Activated naive CD8-positive, alpha-beta T cell treated with anti-CD3 and anti-CD28 coated beads, Interleukin-2, amount 10 ng/mL, durations not matched to agents 7 days and 5 days (primary cell): ENCODE measurements around the gene ARF1. TPM values are rescaled to one million over a fixed set of nuclear protein-coding genes. Genes with fewer than 3 reads are reported as not detected.

Source experiments
- ATAC-seq: fragments of 150-1000 bp; cut with Tn5 transposase; one replicate; pipeline ENCODE4 v1.10.0; 2021; ENCODE audit warnings: low read depth, moderate library complexity
- POLR2A ChIA-PET: fragments of 350-600 bp; sonication (Branson Sonifier 250); formaldehyde crosslinking; loops from one replicate; lab custom pipeline; 2021; ENCODE audit warnings: antibody characterized with exemption; lab: Charles Lee
- DNase-seq: peaks from one replicate; pipeline ENCODE4 v3.0.0; 2021
- H3K27ac Mint-ChIP-seq: one replicate; pipeline ENCODE4 v1.8.0; 2022; ENCODE audit warnings: mild to moderate bottlenecking, mixed read lengths
- H3K27me3 Mint-ChIP-seq: one replicate; pipeline ENCODE4 v1.8.0; 2022; ENCODE audit warnings: mild to moderate bottlenecking, moderate library complexity, mixed read lengths
- H3K36me3 Mint-ChIP-seq: one replicate; pipeline ENCODE4 v1.8.0; 2021; ENCODE audit warnings: mild to moderate bottlenecking, mixed read lengths
- H3K4me1 Mint-ChIP-seq: one replicate; pipeline ENCODE4 v1.8.0; 2021; ENCODE audit warnings: mixed read lengths
- H3K4me3 Mint-ChIP-seq: one replicate; pipeline ENCODE4 v1.8.0; 2022; ENCODE audit warnings: mild to moderate bottlenecking, moderate library complexity, mixed read lengths
- H3K9me3 Mint-ChIP-seq: one replicate; pipeline ENCODE4 v1.8.0; 2021; ENCODE audit warnings: mixed read lengths
- total RNA-seq, 2 experiments: library from RNA; stranded (reverse); gene quantifications; one replicate each; pipeline ENCODE4 v1.2.3, GENCODE V29; 2021

The ARF1 gene
- total RNA-seq, 2 experiments from 2014 or later: 266 to 284 TPM

DNA sequence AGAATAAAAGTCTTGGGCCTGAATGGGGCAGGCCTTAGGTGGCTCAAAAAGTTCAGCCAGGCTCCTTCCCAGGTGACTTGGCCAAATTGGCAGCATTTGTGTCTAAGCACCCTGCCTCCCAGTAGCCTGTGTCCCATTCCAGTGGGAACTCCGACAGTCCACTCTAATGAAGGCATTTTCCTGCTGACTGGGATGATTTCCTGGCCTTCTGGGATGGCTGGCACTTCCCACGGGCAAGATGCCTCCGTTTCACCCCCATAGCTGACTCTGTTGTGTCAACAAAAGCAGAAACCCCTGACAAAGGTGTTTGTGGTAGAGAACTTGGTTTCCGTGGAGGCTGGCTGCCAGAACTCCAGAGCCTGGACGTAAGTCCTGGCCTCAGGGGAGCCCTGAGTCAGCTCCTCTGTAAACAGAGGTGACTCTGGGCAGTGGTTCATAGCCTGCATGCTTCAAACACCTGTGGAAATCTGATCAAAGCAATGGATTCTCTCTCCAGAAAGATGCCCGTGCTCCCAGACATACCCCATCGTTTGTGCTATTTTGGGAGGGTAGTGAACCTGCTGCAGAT, 39.1 kb upstream of the ARF1 start:
- ATAC-seq (no peak), DNase-seq (no peak)
- no peaks in the 10 kb centered on the region for H3K36me3 Mint-ChIP-seq
- H3K4me1 Mint-ChIP-seq: no peaks in the 10 kb centered on the region
- H3K4me3 Mint-ChIP-seq: no peak overlapping the region
- no peak overlapping the region for H3K27ac Mint-ChIP-seq
- POLR2A ChIA-PET: interaction anchor here (0.7 kb wide), 1 partner anchor 1153 kb away, joined by 3 read pairs; no protein-coding TSS in a partner anchor
- H3K27me3 Mint-ChIP-seq: peaks cover 20% of the 10 kb centered on the region
- peaks cover 5% of the 10 kb centered on the region for H3K9me3 Mint-ChIP-seq

DNA sequence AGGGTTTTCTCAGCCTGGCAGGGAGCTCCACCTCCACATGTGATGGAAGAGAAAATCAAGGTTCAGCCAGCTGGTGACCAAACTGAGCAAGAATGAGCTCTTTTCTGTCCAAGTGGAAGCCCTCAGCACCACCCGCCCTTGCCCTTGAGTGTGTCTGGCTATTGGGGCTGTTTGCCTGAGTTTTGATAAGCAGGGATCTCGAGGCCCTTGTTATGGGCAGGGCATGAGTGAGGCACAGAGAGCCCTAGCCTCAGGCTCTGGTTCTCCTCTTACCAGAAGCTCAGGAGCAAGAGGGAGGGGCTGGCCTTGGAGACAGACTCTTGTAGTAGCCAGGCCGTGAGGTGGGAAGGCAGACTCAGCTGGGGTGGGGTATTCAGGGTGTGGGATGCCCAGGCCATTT, 37.5 kb upstream of the ARF1 start:
- Mint-ChIP-seq H3K4me3 (no peak overlapping the region), H3K27me3 (peaks cover 13% of the 10 kb centered on the region), H3K36me3 (no peaks in the 10 kb centered on the region), H3K4me1 (no peaks in the 10 kb centered on the region), H3K9me3 (peaks cover 5% of the 10 kb centered on the region), H3K27ac (no peak overlapping the region)
- no peak for DNase-seq
- POLR2A ChIA-PET: no interaction called here
- ATAC-seq: no peak

DNA sequence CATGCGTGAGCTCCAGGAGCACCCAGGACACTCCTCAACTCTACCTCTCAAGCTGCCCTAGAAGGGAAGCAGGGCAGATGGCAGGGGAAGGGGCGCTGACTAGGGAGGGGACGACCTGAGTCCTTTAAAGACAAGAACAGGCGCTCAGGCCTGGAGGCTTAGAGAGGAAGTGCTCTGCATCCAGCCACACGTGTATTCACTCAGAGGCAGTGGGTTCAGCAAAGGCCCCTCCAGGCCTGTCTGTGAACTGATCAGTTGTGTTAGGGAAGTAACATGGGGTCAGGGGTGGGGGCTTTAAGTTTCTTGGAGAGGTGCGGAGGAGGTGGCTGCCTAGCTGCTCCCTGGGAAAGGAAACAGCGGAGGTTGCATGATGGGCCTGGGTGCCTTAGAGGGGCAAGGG, 37.1 kb upstream of the ARF1 start:
- Mint-ChIP-seq H3K27ac (no peak overlapping the region), H3K9me3 (peaks cover 5% of the 10 kb centered on the region), H3K4me3 (no peak overlapping the region), H3K27me3 (peaks cover 11% of the 10 kb centered on the region), H3K4me1 (no peaks in the 10 kb centered on the region), H3K36me3 (no peaks in the 10 kb centered on the region)
- ATAC-seq (no peak), DNase-seq (no peak)
- POLR2A ChIA-PET: no interaction called here

DNA sequence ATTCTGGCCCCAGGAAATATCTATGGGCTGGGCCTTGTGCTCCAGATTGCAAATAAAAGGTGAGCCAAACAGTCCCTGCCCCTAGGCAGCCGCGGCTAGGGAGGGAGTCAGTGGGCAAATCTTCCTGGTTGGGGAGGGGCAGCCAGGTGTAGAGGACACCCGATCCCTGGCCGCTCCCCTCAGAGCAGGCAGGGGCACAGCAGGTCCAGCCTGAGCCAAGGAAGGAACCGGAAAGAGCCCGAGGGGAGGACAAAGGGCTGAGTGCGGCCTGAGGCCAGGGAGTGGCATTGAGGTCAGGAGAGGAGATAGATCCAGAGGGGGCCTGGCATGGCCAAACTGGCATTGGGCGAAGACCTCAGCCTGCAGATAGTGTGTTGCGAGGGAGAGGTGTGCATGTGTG, 36.6 kb upstream of the ARF1 start:
- Mint-ChIP-seq H3K4me3 (no peak overlapping the region), H3K4me1 (no peaks in the 10 kb centered on the region), H3K36me3 (no peaks in the 10 kb centered on the region), H3K9me3 (peaks cover 5% of the 10 kb centered on the region), H3K27ac (no peak overlapping the region), H3K27me3 (peaks cover 10% of the 10 kb centered on the region)
- no peak for ATAC-seq
- DNase-seq: no peak
- POLR2A ChIA-PET: no interaction called here

DNA sequence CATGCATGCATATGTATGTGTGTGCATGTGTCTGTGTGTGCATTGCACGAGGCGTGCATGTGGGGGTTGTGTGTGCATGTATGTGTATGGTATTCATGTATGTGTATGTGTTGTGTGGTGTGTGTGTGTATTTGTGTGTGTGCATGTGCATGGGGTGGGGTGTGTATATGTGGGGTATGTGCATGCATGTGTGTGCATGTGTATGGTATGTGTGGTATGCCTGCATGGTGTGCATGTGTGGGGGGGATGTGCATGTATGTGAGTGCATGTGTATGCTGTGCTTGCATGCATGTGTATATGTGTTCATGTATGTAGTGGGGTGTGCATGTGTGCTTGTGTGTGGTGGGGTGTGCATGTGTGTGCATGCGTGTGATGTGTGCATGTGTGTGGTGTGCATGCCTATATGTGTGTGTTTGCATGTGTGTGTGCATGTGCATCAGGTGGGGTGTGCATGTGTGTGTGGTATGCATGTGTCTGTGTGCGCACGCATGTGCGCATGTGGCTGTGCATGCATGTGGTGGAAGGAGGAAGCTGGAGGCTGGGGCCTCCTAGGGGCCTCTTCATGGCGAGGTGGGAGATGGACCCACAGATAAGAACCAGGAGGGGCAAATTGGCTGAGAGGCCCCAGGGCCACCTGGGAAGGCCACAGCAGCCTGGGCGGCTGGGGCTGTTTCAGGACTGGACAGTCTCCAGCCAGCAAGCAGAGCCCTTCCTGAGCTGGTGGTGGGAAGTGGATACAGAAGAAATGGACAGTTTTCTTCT, 35.9 kb upstream of the ARF1 start:
- Mint-ChIP-seq H3K36me3 (no peaks in the 10 kb centered on the region), H3K27me3 (peaks cover 11% of the 10 kb centered on the region), H3K4me3 (no peak overlapping the region), H3K9me3 (peaks cover 5% of the 10 kb centered on the region), H3K4me1 (no peaks in the 10 kb centered on the region), H3K27ac (no peak overlapping the region)
- POLR2A ChIA-PET: no interaction called here
- DNase-seq (no peak), ATAC-seq (no peak)

DNA sequence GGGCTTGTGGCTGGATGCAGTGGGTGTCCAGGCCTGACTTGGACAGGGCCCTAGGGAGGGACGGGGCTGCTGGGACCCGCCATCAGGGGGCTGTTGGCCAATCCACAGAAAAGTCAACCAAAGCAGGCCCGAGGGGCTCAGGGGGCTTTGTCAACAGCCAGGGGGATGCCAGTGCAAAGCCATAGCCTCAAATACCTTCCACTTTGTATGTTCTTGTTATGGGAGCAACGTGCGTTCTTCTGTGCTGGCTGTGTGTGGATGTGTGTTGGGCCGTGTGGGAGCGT, 35.4 kb upstream of the ARF1 start:
- POLR2A ChIA-PET: no interaction called here

DNA sequence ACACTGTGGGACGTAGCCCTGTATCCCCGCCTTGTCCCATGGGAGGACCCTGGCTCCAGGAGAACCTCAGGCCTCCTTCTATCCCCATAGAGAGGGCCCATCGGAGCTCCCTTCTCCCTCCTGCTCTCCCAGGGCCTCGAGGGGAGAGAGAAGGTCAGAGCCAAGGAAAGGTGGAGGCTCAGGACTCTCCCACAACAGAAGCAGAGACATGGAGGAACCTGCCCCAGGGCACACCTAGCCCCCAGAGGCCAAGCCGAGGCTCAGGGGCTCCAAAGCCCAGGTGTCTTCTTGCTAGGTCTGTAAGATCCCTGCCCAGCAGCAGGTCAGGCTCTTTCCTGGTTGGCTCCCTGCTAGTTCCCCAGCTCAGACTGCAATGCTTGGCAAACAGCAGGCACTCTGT, 34.4 kb upstream of the ARF1 start:
- Mint-ChIP-seq H3K4me3 (no peak overlapping the region), H3K36me3 (no peaks in the 10 kb centered on the region), H3K4me1 (no peaks in the 10 kb centered on the region), H3K27me3 (peaks cover 14% of the 10 kb centered on the region), H3K27ac (no peak overlapping the region), H3K9me3 (peaks cover 5% of the 10 kb centered on the region)
- no peak for ATAC-seq
- no peak for DNase-seq
- POLR2A ChIA-PET: no interaction called here

More for the DNA sequence above, 35.4 kb upstream of the ARF1 start:
- H3K9me3 Mint-ChIP-seq: peaks cover 5% of the 10 kb centered on the region
- no peaks in the 10 kb centered on the region for H3K36me3 Mint-ChIP-seq
- DNase-seq (no peak), ATAC-seq (no peak)
- no peaks in the 10 kb centered on the region for H3K4me1 Mint-ChIP-seq
- no peak overlapping the region for H3K4me3 Mint-ChIP-seq
- peaks cover 11% of the 10 kb centered on the region for H3K27me3 Mint-ChIP-seq
- H3K27ac Mint-ChIP-seq: no peak overlapping the region

DNA sequence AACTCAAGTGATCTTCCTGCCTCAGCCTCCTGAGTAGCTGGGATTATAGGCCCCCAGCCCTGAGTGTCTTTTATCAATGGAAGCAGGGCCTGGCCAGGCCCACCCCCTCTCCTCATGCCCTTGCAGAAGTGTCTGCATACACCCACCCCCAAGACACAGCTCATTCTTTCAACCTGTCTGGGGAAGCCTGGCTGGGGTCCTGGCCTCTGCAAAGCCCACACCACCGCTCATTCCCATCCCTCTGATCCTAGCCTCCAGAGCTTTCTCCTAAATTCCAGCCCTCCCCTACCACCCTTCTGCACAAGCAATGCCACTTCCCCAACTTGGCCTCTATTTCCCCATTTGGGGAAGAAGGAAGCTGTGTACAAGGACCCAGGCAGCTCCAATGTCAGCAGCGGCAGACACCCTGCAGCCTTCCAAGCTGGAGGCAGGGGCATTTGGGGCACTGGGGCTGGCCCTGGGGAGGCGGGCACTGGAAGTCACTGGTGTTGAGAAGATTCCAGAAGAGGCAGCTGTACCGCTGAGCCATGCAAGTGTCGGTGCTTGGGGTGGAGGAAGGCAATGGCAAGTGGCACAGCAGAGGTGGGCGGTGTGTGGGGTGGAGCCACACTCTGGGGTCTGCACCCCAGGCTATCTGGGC, 33.7 kb upstream of the ARF1 start:
- DNase-seq (no peak), ATAC-seq (no peak)
- Mint-ChIP-seq H3K36me3 (no peaks in the 10 kb centered on the region), H3K27me3 (peaks cover 18% of the 10 kb centered on the region), H3K4me3 (no peak overlapping the region), H3K27ac (no peak overlapping the region), H3K4me1 (no peaks in the 10 kb centered on the region), H3K9me3 (peaks cover 5% of the 10 kb centered on the region)
- POLR2A ChIA-PET: no interaction called here

DNA sequence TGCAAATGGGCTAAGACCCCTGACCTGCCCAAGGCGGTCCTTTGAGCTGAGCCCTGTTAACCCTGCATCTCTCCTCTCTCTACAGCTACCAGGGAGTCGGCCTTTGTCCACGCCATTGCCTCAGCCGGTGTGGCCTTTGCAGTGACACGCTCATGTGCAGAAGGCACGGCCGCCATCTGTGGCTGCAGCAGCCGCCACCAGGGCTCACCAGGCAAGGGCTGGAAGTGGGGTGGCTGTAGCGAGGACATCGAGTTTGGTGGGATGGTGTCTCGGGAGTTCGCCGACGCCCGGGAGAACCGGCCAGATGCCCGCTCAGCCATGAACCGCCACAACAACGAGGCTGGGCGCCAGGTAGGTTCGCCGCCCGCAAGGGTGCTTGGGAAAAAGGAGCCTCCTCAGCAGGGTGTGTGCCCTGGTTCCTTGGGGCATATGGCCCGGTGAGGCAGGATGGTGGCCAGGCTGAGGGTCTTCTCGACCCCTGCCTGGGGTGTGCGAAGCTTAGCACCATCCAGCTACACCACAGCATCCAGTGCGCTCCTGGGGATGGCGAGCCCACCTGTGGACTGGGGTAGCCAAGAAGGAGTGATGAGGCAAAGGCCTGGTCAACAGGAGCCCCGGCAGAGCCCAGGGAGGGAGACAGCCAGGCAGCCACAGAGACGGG, 31.8 kb upstream of the ARF1 start:
- Mint-ChIP-seq H3K4me3 (no peak overlapping the region), H3K27me3 (peaks cover 22% of the 10 kb centered on the region), H3K36me3 (no peaks in the 10 kb centered on the region), H3K4me1 (no peaks in the 10 kb centered on the region), H3K27ac (no peak overlapping the region), H3K9me3 (peaks cover 6% of the 10 kb centered on the region)
- ATAC-seq (no peak), DNase-seq (no peak)
- POLR2A ChIA-PET: no interaction called here

DNA sequence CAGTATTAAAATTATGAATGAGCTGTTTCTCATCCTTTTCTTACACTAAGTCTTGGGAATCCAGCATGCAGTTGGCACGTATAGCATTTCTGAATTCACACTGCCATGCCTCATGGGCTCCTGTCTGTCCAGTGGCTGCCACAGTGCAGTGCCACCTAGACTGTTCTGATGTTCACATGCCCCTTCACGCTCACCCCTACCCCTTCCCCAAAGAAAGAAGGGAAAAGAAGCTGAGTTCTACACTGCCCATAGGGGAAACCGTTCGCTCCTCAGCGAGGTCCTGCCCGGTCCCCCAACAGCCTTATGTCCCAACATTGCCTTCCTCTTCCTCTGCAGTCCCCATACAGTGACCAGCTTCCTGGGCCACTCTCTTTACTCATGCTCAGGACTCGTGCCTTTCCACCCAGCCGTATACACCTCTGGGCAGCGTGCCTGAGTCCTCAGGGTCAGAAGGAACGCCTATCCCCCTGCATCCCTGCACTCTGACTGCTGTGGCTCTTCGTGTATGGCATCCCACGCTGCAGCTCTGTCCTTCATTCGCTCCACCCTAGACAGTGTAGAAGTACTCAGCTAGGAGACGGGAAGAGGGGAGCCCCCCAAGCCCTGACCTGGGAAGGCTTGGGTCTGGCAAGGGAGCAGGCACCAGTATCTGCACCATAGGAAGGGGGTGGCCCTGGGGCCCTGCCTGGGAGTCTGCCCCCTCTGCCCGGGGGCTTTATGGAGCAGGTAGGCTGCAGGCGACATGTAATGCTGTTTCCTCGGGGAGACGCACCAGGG, 24.1 kb upstream of the ARF1 start:
- H3K4me3 Mint-ChIP-seq: peak overlapping the region; percentile 19

DNA sequence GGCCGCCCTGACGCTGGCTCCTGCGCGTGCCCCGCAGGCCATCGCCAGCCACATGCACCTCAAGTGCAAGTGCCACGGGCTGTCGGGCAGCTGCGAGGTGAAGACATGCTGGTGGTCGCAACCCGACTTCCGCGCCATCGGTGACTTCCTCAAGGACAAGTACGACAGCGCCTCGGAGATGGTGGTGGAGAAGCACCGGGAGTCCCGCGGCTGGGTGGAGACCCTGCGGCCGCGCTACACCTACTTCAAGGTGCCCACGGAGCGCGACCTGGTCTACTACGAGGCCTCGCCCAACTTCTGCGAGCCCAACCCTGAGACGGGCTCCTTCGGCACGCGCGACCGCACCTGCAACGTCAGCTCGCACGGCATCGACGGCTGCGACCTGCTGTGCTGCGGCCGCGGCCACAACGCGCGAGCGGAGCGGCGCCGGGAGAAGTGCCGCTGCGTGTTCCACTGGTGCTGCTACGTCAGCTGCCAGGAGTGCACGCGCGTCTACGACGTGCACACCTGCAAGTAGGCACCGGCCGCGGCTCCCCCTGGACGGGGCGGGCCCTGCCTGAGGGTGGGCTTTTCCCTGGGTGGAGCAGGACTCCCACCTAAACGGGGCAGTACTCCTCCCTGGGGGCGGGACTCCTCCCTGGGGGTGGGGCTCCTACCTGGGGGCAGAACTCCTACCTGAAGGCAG, 23.4 kb upstream of the ARF1 start:
- POLR2A ChIA-PET: interaction anchor here (0.6 to 1.8 kb wide), 2 partner anchors 7 to 23 kb away, joined by 3 to 4 read pairs; partner anchors contain the start of gene ARF1
- peaks cover 46% of the 10 kb centered on the region for H3K27me3 Mint-ChIP-seq
- peaks cover 1% of the 10 kb centered on the region for H3K4me1 Mint-ChIP-seq
- peak; percentile 43 for ATAC-seq
- H3K9me3 Mint-ChIP-seq: peaks cover 1% of the 10 kb centered on the region
- H3K36me3 Mint-ChIP-seq: no peaks in the 10 kb centered on the region
- DNase-seq: peak; percentile 68
- peak overlapping the region; percentile 73 for H3K4me3 Mint-ChIP-seq
- no peak overlapping the region for H3K27ac Mint-ChIP-seq

More for the DNA sequence above, 24.1 kb upstream of the ARF1 start:
- no peak for DNase-seq
- POLR2A ChIA-PET: interaction anchor here (0.6 to 1.8 kb wide), 2 partner anchors 8 to 24 kb away, joined by 3 to 4 read pairs; partner anchors contain the start of gene ARF1
- Mint-ChIP-seq H3K9me3 (peaks cover 1% of the 10 kb centered on the region), H3K27ac (no peak overlapping the region), H3K36me3 (no peaks in the 10 kb centered on the region), H3K4me1 (peaks cover 1% of the 10 kb centered on the region), H3K27me3 (peaks cover 53% of the 10 kb centered on the region)
- no peak for ATAC-seq

DNA sequence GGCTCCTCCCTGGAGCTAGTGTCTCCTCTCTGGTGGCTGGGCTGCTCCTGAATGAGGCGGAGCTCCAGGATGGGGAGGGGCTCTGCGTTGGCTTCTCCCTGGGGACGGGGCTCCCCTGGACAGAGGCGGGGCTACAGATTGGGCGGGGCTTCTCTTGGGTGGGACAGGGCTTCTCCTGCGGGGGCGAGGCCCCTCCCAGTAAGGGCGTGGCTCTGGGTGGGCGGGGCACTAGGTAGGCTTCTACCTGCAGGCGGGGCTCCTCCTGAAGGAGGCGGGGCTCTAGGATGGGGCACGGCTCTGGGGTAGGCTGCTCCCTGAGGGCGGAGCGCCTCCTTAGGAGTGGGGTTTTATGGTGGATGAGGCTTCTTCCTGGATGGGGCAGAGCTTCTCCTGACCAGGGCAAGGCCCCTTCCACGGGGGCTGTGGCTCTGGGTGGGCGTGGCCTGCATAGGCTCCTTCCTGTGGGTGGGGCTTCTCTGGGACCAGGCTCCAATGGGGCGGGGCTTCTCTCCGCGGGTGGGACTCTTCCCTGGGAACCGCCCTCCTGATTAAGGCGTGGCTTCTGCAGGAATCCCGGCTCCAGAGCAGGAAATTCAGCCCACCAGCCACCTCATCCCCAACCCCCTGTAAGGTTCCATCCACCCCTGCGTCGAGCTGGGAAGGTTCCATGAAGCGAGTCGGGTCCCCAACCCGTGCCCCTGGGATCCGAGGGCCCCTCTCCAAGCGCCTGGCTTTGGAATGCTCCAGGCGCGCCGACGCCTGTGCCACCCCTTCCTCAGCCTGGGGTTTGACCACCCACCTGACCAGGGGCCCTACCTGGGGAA, 22.7 kb upstream of the ARF1 start:
- Mint-ChIP-seq H3K4me1 (peaks cover 1% of the 10 kb centered on the region), H3K27me3 (peaks cover 44% of the 10 kb centered on the region), H3K27ac (peak overlapping the region; percentile 38), H3K4me3 (peak overlapping the region; percentile 73), H3K36me3 (no peaks in the 10 kb centered on the region), H3K9me3 (no peaks in the 10 kb centered on the region)
- ATAC-seq: peak; percentile 70
- POLR2A ChIA-PET: interaction anchor here (0.8 to 1.8 kb wide), 2 partner anchors 22 to 23 kb away, joined by 3 to 4 read pairs; partner anchors contain the start of gene ARF1
- DNase-seq: peak; percentile 83
